Stimulated activated CD8-positive, alpha-beta memory T cell treated with anti-CD3 and anti-CD28 coated beads, Interleukin-15, amount 100 ng/mL, for 24 hours (primary cell): ENCODE data around the gene SLX4IP.

Experiments
- DNase-seq: peaks from one replicate; pipeline ENCODE4 v3.0.0-alpha.2; 2020; ENCODE audit warnings: low read depth

SLX4IP gene

GRCh38 chr20:10466855-10467254 is 31.8 kb downstream of the SLX4IP start:
- no peak for DNase-seq

- DNase-seq: no peak
Observed at GRCh38 chr20:10467681-10468339, 32.7 kb downstream of the SLX4IP start.

- no peak for DNase-seq
Observed at GRCh38 chr20:10468340-10468845, 33.3 kb downstream of the SLX4IP start.

- DNase-seq: no peak
Observed at GRCh38 chr20:10469056-10469455, 34.0 kb downstream of the SLX4IP start.

- no peak for DNase-seq
Observed at GRCh38 chr20:10469599-10469998, 34.5 kb downstream of the SLX4IP start.

GRCh38 chr20:10470276-10470675 is 35.2 kb downstream of the SLX4IP start:
- no peak for DNase-seq

- DNase-seq: no peak
Observed at GRCh38 chr20:10472871-10473270, 37.8 kb downstream of the SLX4IP start.

GRCh38 chr20:10474606-10475184 is 39.6 kb downstream of the SLX4IP start:
- DNase-seq: no peak

- DNase-seq: no peak
Observed at GRCh38 chr20:10475225-10475624, 40.1 kb downstream of the SLX4IP start.

GRCh38 chr20:10476319-10476724 is 41.2 kb downstream of the SLX4IP start:
- no peak for DNase-seq

GRCh38 chr20:10478205-10478604 is 43.1 kb downstream of the SLX4IP start:
- DNase-seq: no peak

- no peak for DNase-seq
Observed at GRCh38 chr20:10478930-10479329, 43.8 kb downstream of the SLX4IP start.

- DNase-seq: no peak
Observed at GRCh38 chr20:10481676-10482075, 46.6 kb downstream of the SLX4IP start.

GRCh38 chr20:10483691-10484090 is 48.6 kb downstream of the SLX4IP start:
- DNase-seq: no peak

- DNase-seq: no peak
Observed at GRCh38 chr20:10487142-10488136, 52.3 kb downstream of the SLX4IP start.

- no peak for DNase-seq
Observed at GRCh38 chr20:10488534-10488933, 53.4 kb downstream of the SLX4IP start.

- no peak for DNase-seq
Observed at GRCh38 chr20:10489853-10490252, 54.7 kb downstream of the SLX4IP start.

- DNase-seq: no peak
Observed at GRCh38 chr20:10490257-10490656, 55.2 kb downstream of the SLX4IP start.

GRCh38 chr20:10490706-10491105 is 55.6 kb downstream of the SLX4IP start:
- no peak for DNase-seq

- DNase-seq: no peak
Observed at GRCh38 chr20:10492065-10492464, 57.0 kb downstream of the SLX4IP start.

GRCh38 chr20:10492844-10493243 is 57.7 kb downstream of the SLX4IP start:
- DNase-seq: no peak

GRCh38 chr20:10495173-10495572 is 60.1 kb downstream of the SLX4IP start:
- no peak for DNase-seq

GRCh38 chr20:10496465-10496864 is 61.4 kb downstream of the SLX4IP start:
- no peak for DNase-seq
